Pons (tissue), 1 donor: Measurements from ENCODE around the gene FBXO4.
"Not testable (repeated sequence)": the region's sequence is repeated elsewhere in the genome, so short reads cannot be mapped to it uniquely, and the experiment has no call there.

Experiments
- DNase-seq: peaks from one replicate; pipeline ENCODE4 v3.0.0-alpha.2; 2016; ENCODE audit warnings: low spot score

FBXO4 gene

DNA sequence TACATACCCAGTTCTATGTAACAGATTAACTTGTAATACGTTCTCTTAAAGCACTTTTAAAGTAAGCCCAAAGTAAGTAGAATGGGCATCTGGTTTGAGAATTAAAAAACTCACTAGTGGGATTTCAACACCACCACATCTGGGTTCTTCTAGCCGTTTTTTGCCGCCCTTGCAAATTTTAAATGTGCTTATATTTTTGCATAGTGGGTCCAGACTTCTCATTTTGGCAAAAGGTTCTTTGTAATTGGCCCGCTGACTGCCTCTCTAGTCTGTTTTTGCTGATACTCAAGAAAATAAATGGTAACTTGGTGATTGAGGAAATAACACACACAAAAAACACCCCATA is 582 bp upstream of the FBXO4 start:
- no peak for DNase-seq

DNA sequence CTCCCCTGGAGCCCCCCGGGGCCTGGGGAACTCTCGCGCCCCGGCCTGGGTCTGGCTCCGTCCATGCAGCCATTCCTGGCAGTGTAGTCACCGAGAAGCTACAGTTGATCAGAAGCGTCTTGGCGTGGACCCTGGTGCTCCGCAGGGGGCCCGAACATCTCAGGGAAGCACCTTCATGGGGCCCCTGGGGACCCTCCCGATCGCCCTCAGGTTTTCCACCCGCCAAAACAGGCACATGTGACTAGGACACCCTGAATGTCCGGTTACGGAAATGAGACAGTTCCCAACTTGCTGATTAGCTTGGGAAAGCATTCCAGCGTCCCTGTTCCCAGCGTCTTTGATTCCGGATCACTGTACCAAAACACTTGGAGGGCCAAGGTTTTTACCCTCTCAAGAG is 472 bp downstream of the FBXO4 start:
- DNase-seq = peak; percentile 45

DNA sequence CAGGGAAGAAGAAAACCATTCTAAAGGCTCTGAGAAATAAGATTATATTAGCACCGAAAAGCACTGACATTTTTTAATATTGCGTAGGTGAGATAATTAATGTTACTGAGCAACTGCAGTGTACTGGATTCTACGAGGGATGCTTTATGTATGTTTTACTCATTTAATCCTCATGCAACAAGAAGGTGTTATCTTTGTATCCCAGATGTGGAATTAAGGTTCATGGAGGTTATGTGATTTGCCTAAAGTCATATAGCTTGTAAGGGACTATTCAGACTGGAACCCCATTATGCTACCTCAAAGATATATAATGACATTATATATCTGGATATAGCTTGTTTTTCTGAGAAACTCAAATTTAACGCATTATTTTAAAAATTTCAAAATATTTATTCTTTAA is 2.5 kb downstream of the FBXO4 start:
- DNase-seq = no peak

DNA sequence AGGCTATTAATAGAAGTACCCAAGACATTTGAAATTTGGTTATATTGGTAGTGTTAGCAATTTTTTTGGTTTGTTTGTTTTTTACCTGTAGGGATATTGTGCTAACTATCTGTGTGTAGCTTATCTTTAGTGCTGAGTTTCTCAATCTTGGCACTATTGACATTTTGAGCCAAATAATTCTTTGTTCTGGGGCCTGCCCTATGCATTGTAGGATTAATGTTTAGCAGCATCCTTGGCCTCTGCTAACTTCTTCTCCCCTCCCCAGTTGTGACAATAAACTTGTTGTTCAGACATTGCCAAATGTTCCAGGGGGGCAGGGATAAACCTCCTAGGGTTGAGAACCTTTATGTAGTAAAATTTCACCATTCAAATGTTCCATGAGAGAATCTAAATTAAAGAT is 4.0 kb downstream of the FBXO4 start:
- no peak for DNase-seq

DNA sequence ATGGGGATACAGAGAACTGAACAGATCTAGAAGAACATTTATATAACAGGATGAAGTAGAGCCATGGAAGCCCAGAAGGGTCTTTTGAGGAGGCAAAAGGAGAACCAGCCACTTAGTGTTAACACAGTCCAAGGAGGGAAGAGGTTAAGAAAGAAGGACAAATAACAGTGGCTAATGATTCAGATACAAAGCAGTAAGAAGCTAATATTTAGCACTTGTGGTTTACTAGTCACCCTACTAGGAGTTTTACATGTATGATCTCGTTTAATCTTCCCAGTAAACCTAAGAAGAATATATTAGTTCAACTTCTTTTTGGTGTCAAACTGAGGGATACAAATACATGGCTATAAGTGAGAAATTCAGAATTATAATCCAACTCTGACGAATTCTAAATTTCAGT is 7.7 kb downstream of the FBXO4 start:
- DNase-seq = no peak

DNA sequence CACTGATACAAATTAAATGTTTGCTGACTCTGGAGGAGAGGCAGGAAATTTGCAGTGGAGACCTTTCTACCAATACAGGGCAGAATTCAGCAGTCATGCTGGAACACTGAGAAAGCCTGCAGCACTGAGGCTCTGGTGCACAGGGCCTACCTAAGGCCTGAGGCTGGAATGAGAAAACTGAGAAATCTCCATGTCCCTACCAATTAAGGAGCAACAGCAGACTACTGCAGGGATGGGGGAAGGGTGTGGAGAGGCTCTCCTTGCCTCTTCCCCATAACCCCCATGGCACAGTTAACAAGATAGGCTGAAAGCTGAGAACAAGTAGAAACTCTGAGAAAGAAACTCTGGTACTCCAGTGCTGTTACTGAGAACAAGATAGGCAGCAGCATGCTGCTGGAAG is 10.5 kb downstream of the FBXO4 start:
- no peak for DNase-seq

DNA sequence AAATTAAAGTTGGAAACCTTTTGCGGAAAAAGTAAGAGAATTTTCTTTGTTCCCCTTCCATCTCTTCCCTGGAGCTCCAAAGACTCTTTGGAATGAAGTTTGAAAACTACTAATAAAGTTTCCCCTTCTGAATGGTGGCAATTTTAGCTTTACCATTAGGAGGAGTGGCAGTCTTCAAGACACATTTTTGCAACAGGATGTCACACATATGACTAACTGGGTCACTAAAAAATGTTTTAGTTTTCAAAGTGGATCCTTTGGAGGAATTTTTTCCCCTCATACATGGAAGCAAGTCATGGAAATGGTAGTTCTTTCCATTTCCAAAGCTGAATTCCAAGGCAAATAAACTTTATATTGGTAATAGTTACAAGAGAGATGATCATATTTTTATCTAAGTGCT is 15.6 kb downstream of the FBXO4 start:
- no peak for DNase-seq

DNA sequence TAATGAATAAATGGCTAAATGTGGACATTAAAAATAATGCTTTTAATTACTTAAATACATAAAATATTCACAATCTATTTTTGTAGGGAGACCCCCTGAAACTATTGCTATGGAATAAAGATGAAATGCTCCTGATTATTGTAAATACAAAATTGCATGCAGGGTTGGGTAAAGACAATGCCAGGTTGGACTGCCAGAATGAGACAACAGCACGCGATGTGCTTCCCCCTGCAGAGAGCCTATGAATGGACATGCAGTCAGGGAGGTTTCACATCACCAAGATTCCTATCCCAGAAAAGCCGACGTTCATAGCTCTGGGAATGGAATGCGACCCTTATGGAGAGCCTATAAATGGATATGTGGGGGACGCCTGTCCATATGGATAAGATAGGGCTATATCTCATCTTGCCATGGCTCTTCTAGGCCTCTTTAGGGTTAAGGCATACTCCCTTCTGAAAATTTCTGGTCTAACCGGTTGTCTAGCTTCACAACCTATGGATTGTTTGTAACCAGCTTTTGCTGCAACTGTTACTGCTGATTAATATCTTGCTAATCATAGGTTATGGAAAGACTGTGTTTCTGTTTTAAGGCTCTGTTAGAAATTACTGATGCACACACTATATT is 20.4 kb downstream of the FBXO4 start:
- not testable (repeated sequence) for DNase-seq

DNA sequence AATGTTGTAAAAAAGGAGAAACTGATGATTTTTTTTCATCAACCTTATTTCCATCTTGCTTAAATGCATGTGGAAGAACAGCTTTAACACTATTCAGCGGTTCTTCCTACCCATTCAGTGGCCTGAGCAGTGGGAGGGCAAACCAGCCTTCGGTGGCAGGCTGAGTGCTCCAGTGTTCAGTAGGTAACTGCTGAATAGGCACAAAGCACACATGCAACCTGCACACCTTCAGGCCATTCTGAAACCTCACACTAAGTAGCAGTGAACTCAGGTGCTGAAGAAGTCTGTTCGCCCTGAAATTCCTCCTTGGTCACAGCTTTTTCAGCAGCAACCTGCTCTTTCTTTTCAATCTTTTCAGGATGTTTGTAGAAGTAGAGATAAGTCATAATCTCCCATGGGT is 26.1 kb downstream of the FBXO4 start:
- no peak for DNase-seq

DNA sequence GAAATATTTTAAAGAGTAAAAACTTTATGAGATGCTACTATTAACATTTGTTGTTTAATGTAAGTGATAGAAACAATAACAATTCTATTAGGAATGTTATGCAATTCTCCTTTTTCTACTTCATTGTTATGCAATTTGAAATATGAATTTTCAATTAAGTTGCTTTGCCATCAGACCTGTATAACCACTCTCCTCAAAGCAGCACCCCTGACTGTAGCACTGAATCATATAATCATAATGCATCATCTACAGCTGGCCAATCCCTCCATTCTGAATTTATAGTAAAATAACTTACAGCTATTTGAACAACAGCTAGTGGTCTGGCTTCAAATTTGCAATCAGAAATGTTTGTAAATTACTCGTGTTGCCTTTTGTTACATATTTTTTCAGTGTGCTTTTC is 29.2 kb downstream of the FBXO4 start:
- DNase-seq = no peak

DNA sequence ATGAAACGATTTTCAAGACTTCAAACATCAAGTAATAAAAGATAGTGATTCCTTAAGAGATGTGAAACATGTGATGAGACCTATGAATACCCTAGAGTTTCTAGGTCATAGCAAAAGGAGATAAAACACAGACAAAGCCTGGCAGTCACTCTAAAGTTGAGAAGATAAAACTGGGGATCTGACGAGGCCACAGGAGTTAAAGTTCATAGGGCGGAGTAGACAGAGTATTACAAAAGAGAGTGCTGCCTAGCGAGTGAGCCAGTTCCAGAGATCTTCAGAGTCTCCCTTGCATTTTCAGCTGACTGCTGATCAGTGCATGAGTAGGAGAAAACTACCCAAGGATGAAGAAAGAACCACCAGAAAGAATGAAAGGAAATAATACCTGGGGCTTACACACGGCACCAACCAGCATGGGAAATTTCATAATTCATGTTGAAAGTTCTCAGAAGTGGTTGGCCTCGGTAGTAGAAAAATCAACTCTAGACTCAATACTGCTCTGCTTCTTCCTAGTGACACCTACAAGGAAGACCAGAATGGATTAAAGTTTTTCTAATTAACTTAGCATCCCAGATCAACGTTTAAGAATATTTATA is 30.4 kb downstream of the FBXO4 start:
- DNase-seq = no peak

DNA sequence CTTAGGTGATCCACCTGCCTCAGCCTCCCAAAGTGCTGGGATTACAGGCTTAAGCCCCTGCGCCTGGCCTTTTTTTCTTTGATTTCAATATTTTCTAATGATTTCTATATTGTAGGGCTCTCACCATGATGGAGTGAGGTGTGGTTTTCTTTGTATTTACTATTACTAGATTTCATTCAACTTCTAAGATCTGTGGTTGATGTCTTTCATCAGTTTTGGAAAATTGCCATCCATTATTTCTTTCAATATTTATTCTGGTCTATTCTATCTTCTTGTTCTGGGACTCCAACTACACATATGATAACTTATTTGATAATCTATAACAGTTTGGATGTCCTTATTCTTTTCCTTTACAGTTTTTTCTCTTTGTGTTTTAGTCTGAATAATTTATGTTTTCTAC is 31.9 kb downstream of the FBXO4 start:
- no peak for DNase-seq

DNA sequence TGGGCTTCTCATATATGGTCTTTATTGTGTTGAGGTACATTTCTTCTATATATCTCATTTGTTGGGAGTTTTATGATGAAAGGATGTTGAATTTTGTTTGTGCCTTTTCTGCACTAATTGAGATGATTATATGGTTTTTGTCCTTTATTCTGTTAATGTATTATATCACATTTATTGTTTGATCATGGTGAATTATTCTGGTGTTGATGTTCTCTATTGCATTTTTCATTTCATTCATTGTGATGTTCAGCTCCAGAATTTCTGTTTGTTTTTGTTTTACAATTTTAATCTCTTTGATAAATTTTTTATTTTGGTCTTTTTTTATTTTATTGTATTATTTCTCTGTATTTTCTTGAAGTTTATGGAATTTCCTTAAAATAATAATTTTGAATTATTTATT is 35.4 kb downstream of the FBXO4 start:
- DNase-seq = no peak

DNA sequence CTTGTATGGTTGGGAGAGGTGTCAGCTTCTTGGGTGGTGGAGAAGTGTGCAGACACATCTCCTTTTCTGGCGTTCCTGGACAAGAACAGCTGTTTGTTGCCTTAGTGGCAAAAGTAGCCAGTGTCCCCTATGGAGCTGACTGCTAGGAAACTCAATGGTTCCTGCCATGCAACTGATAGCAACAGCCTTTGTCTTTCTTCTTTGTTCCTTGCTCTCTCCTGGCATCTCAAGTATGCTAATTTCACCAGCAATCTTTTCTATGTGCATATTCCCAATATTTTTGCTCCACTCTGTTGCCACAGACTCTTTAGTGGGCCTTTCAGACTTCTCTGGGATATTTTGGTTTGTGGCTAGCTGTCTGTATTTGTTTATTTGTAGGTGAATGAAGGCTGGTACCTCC is 36.7 kb downstream of the FBXO4 start:
- no peak for DNase-seq

DNA sequence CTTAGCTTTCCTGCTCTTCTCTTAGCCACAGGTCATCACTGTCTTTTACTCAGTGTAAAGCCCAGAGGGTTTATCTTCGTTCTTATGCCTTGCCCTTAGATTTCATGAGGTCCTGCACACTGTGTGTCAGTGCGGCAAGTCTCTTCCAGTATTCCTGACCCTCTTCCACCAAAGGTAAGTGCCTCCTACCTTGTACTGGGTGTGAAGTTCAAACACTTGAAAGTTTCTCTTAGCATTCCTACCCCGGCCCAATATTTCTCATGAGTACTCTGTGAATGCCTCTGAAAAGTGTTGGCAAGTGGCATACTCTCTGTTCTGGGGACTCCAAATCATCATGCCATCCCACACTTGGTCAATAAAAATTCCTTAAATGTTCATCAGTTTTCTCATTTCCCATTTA is 37.4 kb downstream of the FBXO4 start:
- DNase-seq = no peak

DNA sequence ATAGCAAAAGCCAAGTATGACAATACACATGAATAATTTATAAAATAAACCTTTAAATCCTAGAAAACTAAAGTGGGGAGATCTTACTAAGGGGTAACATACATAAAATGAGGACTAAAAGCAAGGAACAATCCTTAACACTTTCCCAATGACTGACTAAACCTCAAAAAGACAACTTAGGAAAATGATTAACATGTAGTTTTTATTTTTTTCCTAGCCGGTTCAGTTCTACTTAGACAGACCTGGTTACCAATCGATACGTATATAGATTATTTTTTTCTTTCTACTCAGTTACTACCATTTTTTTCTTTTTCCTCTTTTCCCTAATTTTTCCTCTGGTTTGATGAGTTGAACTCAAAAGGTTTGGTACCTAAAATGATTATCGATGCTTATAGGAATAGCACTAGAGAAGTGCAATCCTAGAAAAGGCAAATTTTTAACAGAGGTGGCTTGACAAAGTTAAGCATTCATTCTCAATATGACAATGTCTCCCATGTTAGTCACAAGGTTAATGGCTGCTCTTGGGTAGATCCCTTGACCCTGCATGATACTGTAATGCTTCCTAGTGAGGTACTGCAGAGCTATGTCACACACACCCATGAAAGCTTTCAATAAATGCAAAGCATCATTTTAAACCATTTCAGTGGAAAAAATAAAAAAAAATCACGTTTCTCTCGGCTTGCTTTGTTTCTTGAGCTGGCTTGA is 41.5 kb downstream of the FBXO4 start:
- no peak for DNase-seq

DNA sequence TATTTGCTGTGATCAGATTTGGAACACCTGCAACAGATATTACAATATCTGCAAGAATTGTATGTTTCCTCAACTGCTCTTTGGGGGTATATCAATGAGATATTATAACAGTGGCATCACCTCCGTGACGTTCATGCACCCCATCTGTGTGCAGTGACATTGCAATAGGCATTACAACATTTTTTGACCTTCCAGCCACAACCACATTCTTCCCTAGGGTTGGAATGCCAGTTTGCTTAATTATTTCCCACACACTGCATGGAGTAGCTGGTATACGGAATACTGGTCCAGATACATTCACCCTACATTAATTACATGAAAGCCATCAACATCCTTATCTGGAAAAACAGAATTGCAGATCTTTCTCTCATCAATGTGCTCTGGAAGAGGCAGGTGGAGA is 42.3 kb downstream of the FBXO4 start:
- no peak for DNase-seq

DNA sequence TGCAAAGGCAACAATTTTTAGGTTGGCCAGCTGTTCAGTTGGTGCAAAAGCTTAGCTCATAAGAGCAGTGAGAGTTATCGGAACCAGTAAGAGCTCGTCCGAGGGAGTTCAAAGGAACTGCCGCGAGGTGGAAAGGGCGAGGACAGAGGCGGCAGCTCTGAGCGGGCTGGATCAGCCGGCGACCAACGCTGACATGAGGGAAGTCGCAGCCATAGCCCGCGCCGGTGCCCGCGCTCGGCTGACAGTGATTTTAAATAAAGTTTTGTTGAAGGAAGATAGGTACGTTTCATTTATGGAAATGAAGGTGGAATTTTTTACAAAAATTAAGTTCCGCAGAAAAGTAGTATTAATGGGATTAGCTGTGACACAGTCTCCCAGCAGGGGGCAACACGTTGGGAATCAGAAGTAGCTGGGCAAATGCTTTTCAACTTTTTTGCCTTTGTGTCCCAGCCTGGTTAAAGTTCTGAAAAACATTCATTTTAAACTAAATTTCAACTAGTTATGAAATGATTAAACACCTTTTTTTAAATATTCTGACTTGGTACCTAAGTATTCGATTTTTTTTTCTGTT is 43.2 kb downstream of the FBXO4 start:
- DNase-seq = no peak

DNA sequence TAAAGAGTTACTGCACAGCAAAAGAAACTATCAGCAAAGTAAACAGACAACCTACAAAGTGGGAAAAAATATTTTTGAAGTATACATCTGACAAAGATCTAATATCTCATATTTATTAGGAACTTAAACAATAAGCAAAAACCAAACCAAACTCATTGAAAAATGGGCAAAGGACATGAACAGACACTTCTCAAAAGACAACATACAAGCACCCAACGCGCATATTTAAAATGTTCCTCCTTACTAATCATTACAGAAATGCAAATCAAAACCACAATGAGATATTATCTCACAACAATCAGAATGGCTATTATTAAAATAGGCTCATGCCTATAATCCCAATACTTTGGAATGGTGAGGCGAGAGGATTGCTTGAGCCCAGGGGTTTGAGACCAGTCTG is 48.0 kb downstream of the FBXO4 start:
- DNase-seq = no peak

DNA sequence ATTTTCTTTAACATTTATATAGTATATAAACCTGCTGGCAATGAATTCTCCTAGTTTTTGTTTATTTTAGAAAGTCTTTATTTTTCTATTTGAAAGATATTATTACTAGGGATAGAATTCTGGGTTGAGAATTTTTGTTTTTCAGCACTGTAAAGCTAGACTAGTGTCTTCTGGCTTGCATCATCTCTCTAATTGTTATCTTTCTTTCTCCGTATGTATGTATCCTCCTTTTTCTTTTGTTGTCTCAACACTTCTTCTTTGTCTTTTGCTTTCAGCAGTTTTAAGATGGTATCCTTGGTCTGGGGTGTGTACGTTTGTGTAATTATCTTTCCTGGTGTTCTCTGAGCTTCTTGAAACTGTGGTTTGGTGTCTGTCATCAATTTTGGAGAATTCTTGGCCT is 48.8 kb downstream of the FBXO4 start:
- no peak for DNase-seq

DNA sequence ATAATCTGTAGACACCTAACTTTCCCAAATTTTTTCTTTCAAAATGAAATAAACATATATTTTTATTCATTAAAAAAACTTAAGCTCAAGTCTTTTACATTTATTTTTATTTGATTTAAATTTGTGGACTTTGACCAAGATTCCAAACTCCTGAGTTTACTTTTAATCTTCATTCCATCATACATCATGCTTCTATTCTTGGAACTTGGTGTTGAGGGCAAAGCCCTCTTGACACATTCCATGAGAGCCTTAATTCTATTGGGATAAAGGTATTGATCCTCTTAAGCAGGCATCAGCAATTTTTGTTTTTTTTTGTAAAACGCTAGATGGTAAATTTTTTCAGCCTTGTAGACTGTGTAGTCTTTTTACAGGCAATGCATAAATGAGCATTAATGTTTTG is 53.6 kb downstream of the FBXO4 start:
- DNase-seq = no peak

DNA sequence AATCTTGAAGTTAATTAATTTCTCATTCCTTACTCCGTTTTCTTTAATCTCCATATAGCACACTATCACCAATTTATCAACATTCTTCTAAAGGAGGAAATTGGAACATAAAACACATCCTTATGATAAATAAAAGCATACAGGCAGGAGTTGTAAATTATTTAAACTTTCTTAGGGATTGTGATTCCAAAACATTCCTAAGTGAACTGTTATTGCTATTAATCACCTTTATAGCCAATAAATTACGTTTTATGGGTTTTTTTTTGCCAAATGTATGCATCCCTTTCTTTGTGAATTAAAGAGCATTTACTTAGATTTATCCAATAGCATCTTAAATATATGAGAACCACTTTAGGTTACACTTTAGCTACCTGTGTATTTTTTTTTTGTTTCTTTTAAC is 55.3 kb downstream of the FBXO4 start:
- no peak for DNase-seq

DNA sequence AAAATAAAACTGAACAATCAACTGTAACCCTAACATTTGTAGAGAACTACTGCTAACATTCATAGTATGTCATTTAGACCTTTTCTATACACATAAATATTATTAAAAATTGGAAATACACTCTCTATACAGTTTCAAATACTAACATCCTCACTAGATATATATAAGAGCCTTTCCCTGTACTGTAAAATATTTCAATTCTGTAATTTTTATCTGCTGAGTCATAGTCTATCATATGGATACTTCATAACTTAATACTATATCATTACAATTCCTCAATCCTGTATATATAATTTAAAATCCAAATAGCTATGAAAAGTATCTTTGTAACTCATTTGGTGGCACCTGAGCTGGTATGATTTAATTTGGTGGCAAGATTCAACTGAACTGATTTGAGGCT is 55.8 kb downstream of the FBXO4 start:
- no peak for DNase-seq

DNA sequence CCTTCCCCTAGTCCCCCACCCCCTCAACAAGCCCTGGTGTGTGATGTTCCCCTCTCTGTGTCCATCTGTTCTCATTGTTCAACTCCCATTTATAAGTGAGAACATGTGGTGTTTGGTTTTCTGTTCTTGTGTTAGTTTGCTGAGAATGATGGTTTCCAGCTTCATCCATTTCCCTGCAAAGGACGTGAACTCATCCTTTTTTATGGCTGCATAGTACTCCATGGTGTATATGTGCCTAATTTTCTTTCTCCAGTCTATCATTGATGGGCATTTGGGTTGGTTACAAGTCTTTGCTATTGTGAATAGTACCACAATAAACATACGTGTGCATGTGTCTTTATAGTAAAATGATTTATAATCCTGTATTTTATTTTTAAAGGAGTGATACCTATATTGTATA is 57.8 kb downstream of the FBXO4 start:
- not testable (repeated sequence) for DNase-seq
